Bone marrow (tissue), 2 donors: ENCODE measurements around the gene TSPAN14.
"Not testable (repeated sequence)": the region's sequence is repeated elsewhere in the genome, so short reads cannot be mapped to it uniquely, and the experiment has no call there.

Experiments used
- DNase-seq, 2 donors: peaks; one replicate each; lab custom pipeline; 2025; lab: John Stamatoyannopoulos, UW

The TSPAN14 gene

GRCh38 chr10:80453842-80454512, at the start of gene TSPAN14:
TSPAN14 (plus strand) TSS chr10:80454310; CDS start chr10:80489234, 34,924 bp downstream.
- DNase-seq = peak in 1 of 2 donors; percentile 68

- no peak for DNase-seq
These were observed 49.1 kb upstream of the TSPAN14 start for GRCh38 chr10:80405035-80405434.

GRCh38 chr10:80405626-80406025, 48.5 kb upstream of the TSPAN14 start:
- no peak for DNase-seq

GRCh38 chr10:80406204-80406603, 47.9 kb upstream of the TSPAN14 start:
- DNase-seq = no peak

GRCh38 chr10:80407812-80408241, 46.3 kb upstream of the TSPAN14 start:
- no peak for DNase-seq

- DNase-seq = peak in 1 of 2 donors; percentile 16
These were observed 45.6 kb upstream of the TSPAN14 start, which contains the start of gene PRXL2A for GRCh38 chr10:80408242-80409101. PRXL2A (plus strand) TSS chr10:80408551; CDS start chr10:80420468, 11,917 bp downstream.

GRCh38 chr10:80409121-80409520, 45.0 kb upstream of the TSPAN14 start:
- DNase-seq = no peak

- no peak for DNase-seq
These were observed 44.0 kb upstream of the TSPAN14 start for GRCh38 chr10:80410122-80410521.

- DNase-seq = no peak
These were observed 43.4 kb upstream of the TSPAN14 start for GRCh38 chr10:80410578-80411145.

GRCh38 chr10:80411267-80411668, 42.8 kb upstream of the TSPAN14 start:
- no peak for DNase-seq

- no peak for DNase-seq
These were observed 42.4 kb upstream of the TSPAN14 start for GRCh38 chr10:80411681-80412220.

- no peak for DNase-seq
These were observed 41.6 kb upstream of the TSPAN14 start for GRCh38 chr10:80412486-80412885.

GRCh38 chr10:80413271-80413996, 40.7 kb upstream of the TSPAN14 start:
- no peak for DNase-seq

- no peak for DNase-seq
These were observed 39.8 kb upstream of the TSPAN14 start for GRCh38 chr10:80414142-80414895.

GRCh38 chr10:80415734-80416478, 38.2 kb upstream of the TSPAN14 start:
- DNase-seq = no peak

- no peak for DNase-seq
These were observed 37.5 kb upstream of the TSPAN14 start for GRCh38 chr10:80416479-80417098.

- not testable (repeated sequence) for DNase-seq
These were observed 36.9 kb upstream of the TSPAN14 start for GRCh38 chr10:80417256-80417655.

GRCh38 chr10:80421050-80421706, 32.9 kb upstream of the TSPAN14 start:
- no peak for DNase-seq
